ENCODE data around the gene NCMAP. TPM values are rescaled to one million over a fixed set of nuclear protein-coding genes. Genes with fewer than 3 reads are reported as not detected.
"Not testable (repeated sequence)": the region's sequence is repeated elsewhere in the genome, so short reads cannot be mapped to it uniquely, and the experiment has no call there.

The NCMAP gene
- total and polyA plus RNA-seq, 2 donors: 0.09 to 0.11 TPM

DNA sequence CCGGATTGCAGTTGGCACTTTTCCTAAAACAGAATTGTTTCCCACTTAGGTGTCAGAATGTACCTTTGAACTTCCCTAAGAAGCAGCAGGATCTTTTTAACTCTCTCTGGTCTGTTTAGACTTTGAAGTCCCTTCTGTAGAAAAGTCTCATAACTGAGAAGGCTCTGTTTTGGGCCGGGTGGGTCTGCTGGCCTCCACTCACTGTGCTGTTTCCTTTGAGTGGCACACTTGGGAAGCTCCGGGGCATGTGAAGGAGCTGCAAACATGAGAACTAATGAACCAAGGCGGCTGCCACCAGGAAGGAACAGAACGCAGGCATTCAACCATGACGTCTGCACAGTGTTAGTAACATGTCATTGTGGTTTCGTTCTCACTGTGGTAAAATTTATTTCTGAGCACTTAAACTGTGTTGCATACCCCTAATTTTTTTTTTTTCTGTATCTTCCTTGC is 19.5 kb upstream of the NCMAP start:
- peak in 6 of 9 donors; percentile 35 to 81 (median 52) for DNase-seq (ENCODE audit: low read depth in 6 of 9, low spot score in 9 of 9)
- no peaks in the 10 kb centered on the region for H3K9me3 ChIP-seq (ENCODE audit: control insufficient read depth in 2 of 2, insufficient read depth in 1 of 2, low read length in 1 of 2)

DNA sequence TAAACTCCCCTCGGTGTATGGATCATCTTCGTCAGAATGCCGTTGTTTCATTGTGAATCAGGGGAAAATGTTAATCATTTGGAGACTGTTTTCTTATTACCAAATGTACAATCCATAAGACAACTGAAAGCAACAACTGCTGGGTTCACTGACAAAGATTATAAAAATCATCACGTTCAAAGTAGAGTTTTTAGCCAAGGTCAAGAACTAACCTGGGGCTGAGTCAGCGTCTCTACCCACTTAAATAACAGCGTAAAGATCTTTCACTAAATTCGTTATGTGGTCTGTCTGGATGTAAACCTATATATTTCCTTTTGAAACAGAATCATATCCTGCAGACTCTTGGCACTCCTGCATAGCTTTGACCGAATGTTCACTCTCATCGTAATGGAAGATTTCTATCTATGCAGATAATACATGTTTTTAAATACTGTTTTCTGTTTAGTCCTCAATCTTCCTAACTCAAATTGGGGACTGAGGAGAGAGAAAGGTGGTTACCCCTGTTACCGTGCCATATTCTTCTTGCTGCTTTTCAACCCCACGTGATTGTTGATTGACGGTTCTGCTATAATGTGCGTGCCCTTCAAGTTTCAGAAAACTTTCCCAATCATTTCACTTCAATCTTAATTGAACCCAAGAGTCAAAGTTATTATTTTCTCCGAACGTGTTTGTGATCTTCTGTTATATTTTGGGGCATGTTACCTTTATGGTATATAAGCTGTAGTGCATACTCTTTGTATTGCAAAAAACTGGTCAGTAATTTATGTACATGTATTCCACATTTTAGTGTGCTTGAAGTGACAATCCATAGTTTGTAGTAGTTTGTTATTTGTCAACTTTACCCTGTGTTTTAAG is 15.6 kb upstream of the NCMAP start:
- Histone ChIP-seq H3K27me3 (ENCODE audit: control insufficient read depth in 2 of 2, insufficient read depth in 1 of 2, low read length in 1 of 2) (no peaks in the 10 kb centered on the region), H3K4me3 (ENCODE audit: low read length in 2 of 2) (no peak overlapping the region), H3K4me1 (ENCODE audit: control insufficient read depth in 2 of 2, insufficient read depth in 2 of 2, low read length in 2 of 2) (peaks cover 6 to 10% of the 10 kb centered on the region in 2 donors), H3K27ac (ENCODE audit: low read depth in 1 of 2, low read length in 1 of 2) (no peak overlapping the region), H3K36me3 (ENCODE audit: control insufficient read depth in 2 of 2, insufficient read depth in 2 of 2, low read length in 1 of 2) (no peaks in the 10 kb centered on the region), H3K9me3 (ENCODE audit: control insufficient read depth in 2 of 2, insufficient read depth in 1 of 2, low read length in 1 of 2) (no peaks in the 10 kb centered on the region)
- WGBS: 85% methylated on average over 15 of the region's 15 CpGs
- no peak for DNase-seq (ENCODE audit: low read depth in 6 of 9, low spot score in 9 of 9)

More for the DNA sequence above, 19.5 kb upstream of the NCMAP start:
- Histone ChIP-seq H3K36me3 (ENCODE audit: control insufficient read depth in 2 of 2, insufficient read depth in 2 of 2, low read length in 1 of 2) (no peaks in the 10 kb centered on the region), H3K27me3 (ENCODE audit: control insufficient read depth in 2 of 2, insufficient read depth in 1 of 2, low read length in 1 of 2) (no peaks in the 10 kb centered on the region), H3K4me3 (ENCODE audit: low read length in 2 of 2) (no peak overlapping the region), H3K27ac (ENCODE audit: low read depth in 1 of 2, low read length in 1 of 2) (peak overlapping the region; percentile 80 to 87), H3K4me1 (ENCODE audit: control insufficient read depth in 2 of 2, insufficient read depth in 2 of 2, low read length in 2 of 2) (peaks cover 6 to 13% of the 10 kb centered on the region in 2 donors)
- 12% methylated on average over 7 of the region's 7 CpGs for WGBS

DNA sequence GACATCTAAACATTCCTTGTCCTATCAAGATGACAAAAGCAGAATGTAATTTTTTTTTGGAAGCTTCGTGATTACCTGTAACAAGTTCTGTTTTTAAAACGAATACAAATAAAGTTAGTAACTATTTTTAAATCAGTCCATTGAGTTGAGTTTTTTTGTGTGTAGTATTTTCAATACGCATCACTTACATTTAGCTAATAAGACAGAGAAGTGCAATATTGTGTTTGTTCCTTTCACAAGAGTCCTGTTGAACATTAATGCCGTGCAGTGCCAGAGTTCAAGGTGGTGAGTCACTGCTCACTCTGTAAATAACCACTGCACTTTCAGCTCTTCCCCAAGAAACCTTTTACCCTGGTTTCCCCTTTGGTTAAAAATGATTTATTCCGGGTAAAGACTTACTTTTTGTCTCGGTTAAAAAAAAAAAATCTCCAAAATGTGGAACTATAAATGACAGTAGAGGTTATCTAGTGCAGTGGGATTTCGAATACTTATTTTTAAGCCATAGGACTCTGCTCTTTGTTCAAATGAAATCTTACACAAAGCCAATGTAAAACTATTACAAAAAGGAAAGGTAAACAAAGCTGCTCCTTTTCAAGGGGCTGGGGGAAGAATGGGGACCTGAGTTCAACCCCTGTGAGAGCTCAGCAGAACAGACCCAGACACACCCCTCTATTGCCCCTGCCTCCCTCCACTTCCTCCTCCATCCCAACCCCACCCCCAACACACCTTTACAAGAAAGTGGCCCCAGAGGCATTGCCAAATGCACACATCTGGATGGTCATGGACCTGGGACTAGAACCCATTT is 14.8 kb upstream of the NCMAP start:
- WGBS: 50% methylated on average over 7 of the region's 7 CpGs
- DNase-seq (ENCODE audit: low read depth in 6 of 9, low spot score in 9 of 9): no peak
- no peak overlapping the region for H3K4me3 ChIP-seq (ENCODE audit: low read length in 2 of 2)
- H3K4me1 ChIP-seq (ENCODE audit: control insufficient read depth in 2 of 2, insufficient read depth in 2 of 2, low read length in 2 of 2): peaks cover 4 to 6% of the 10 kb centered on the region in 2 donors
- no peaks in the 10 kb centered on the region for H3K27me3 ChIP-seq (ENCODE audit: control insufficient read depth in 2 of 2, insufficient read depth in 1 of 2, low read length in 1 of 2)
- H3K27ac ChIP-seq (ENCODE audit: low read depth in 1 of 2, low read length in 1 of 2): no peak overlapping the region
- no peaks in the 10 kb centered on the region for H3K9me3 ChIP-seq (ENCODE audit: control insufficient read depth in 2 of 2, insufficient read depth in 1 of 2, low read length in 1 of 2)
- no peaks in the 10 kb centered on the region for H3K36me3 ChIP-seq (ENCODE audit: control insufficient read depth in 2 of 2, insufficient read depth in 2 of 2, low read length in 1 of 2)

DNA sequence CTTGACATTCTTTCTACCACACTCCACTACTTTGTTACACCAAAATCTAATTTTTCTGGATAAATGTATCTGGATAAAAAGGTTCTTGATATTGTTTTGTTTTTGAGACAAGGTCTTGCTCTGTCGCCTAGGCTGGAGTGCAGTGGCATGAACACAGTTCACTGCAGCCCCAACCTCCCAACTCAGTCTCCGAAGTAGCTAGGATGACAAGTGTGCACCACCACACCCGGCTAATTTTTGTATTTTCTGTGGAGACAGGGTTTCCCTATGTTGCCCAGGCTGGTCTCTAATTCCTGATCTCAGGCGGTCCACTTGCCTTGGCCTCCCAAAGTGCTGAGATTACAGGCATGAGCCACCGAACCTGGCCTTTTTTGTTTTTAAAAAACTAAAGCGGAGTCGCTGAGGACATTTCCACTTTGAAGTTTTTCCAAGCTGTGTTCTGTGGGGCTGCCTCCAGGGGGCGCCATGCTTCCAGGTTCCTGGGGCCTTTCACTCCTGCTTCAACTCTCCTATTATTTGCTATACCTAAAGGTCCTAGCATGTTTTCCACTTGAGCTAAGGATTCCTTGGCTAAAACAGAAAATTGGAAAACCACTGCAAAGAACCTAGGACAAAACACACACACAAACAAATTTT is 14.1 kb upstream of the NCMAP start:
- H3K4me1 ChIP-seq (ENCODE audit: control insufficient read depth in 2 of 2, insufficient read depth in 2 of 2, low read length in 2 of 2): no peaks in the 10 kb centered on the region
- DNase-seq (ENCODE audit: low read depth in 6 of 9, low spot score in 9 of 9): peak in 1 of 9 donors; percentile 30
- no peaks in the 10 kb centered on the region for H3K27me3 ChIP-seq (ENCODE audit: control insufficient read depth in 2 of 2, insufficient read depth in 1 of 2, low read length in 1 of 2)
- no peaks in the 10 kb centered on the region for H3K36me3 ChIP-seq (ENCODE audit: control insufficient read depth in 2 of 2, insufficient read depth in 2 of 2, low read length in 1 of 2)
- WGBS: 78% methylated on average over 8 of the region's 8 CpGs
- H3K9me3 ChIP-seq (ENCODE audit: control insufficient read depth in 2 of 2, insufficient read depth in 1 of 2, low read length in 1 of 2): no peaks in the 10 kb centered on the region
- no peak overlapping the region for H3K27ac ChIP-seq (ENCODE audit: low read depth in 1 of 2, low read length in 1 of 2)
- no peak overlapping the region for H3K4me3 ChIP-seq (ENCODE audit: low read length in 2 of 2)

DNA sequence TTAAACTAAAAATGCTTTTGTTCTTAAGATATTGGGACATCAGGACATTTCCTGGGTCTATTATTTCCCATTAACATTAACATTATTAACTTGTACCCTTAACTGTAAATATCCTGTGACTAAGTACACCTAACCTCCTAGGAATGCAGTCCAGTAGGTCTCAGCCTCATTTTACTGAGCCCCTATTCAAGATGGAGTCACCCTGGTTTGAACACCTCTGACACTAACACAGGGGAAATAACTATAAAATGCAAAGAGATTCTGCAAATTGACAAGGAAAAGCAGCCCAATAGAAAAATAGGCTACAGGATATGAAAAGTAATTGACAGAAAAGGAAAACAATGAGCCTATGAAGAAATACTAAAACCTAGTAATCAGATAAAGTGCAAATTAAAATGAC is 11.6 kb upstream of the NCMAP start:
- H3K9me3 ChIP-seq (ENCODE audit: control insufficient read depth in 2 of 2, insufficient read depth in 1 of 2, low read length in 1 of 2): no peaks in the 10 kb centered on the region
- H3K27me3 ChIP-seq (ENCODE audit: control insufficient read depth in 2 of 2, insufficient read depth in 1 of 2, low read length in 1 of 2): no peaks in the 10 kb centered on the region
- H3K36me3 ChIP-seq (ENCODE audit: control insufficient read depth in 2 of 2, insufficient read depth in 2 of 2, low read length in 1 of 2): no peaks in the 10 kb centered on the region
- H3K4me1 ChIP-seq (ENCODE audit: control insufficient read depth in 2 of 2, insufficient read depth in 2 of 2, low read length in 2 of 2): no peaks in the 10 kb centered on the region
- H3K4me3 ChIP-seq (ENCODE audit: low read length in 2 of 2): no peak overlapping the region
- H3K27ac ChIP-seq (ENCODE audit: low read depth in 1 of 2, low read length in 1 of 2): no peak overlapping the region
- no peak for DNase-seq (ENCODE audit: low read depth in 6 of 9, low spot score in 9 of 9)

DNA sequence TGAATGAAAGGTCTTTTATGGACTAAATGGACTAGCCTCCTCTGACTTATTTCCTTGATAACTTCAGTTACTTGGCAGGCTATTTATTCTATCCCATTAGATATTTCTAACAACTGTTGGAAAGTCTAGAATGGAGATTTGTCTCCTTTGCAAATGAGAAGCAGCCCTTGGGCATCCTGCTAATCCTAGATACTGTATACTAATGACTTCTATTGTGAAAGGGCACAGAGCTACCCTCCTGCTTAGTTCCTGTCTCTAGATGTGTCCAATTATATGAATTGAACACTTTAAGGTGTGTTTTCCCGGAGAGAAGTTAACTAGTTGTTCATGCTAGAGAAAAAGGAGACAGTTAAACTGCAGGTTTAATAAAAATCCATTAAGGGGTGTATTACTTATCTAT is 10.2 kb upstream of the NCMAP start:
- WGBS: 84% methylated on average over 1 of the region's 1 CpG
- no peaks in the 10 kb centered on the region for H3K9me3 ChIP-seq (ENCODE audit: control insufficient read depth in 2 of 2, insufficient read depth in 1 of 2, low read length in 1 of 2)
- no peak overlapping the region for H3K27ac ChIP-seq (ENCODE audit: low read depth in 1 of 2, low read length in 1 of 2)
- H3K4me1 ChIP-seq (ENCODE audit: control insufficient read depth in 2 of 2, insufficient read depth in 2 of 2, low read length in 2 of 2): no peaks in the 10 kb centered on the region
- DNase-seq (ENCODE audit: low read depth in 6 of 9, low spot score in 9 of 9): no peak
- no peaks in the 10 kb centered on the region for H3K36me3 ChIP-seq (ENCODE audit: control insufficient read depth in 2 of 2, insufficient read depth in 2 of 2, low read length in 1 of 2)
- H3K27me3 ChIP-seq (ENCODE audit: control insufficient read depth in 2 of 2, insufficient read depth in 1 of 2, low read length in 1 of 2): no peaks in the 10 kb centered on the region
- no peak overlapping the region for H3K4me3 ChIP-seq (ENCODE audit: low read length in 2 of 2)

DNA sequence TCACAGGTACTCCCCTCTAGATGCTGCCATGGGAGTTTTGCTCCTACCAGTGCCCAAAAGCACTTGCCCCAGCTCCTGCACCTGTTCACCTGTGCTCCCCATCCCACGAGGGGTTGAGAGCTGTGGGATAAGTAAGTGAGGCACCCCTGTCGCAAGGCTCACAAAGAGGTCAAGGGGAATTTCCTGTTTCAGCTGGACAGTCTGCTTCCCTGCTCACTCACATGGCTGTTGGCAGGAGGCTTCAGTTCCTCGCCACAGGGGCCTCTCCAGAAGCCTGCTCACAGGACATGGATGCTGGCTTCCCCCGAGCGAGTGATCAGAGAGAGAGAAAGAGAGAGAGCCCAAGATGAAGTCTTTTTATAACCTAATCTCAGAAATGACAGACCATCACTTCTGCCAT is 8.7 kb upstream of the NCMAP start:
- Histone ChIP-seq H3K4me3 (ENCODE audit: low read length in 2 of 2) (no peak overlapping the region), H3K4me1 (ENCODE audit: control insufficient read depth in 2 of 2, insufficient read depth in 2 of 2, low read length in 2 of 2) (no peaks in the 10 kb centered on the region), H3K27me3 (ENCODE audit: control insufficient read depth in 2 of 2, insufficient read depth in 1 of 2, low read length in 1 of 2) (no peaks in the 10 kb centered on the region), H3K27ac (ENCODE audit: low read depth in 1 of 2, low read length in 1 of 2) (no peak overlapping the region), H3K36me3 (ENCODE audit: control insufficient read depth in 2 of 2, insufficient read depth in 2 of 2, low read length in 1 of 2) (no peaks in the 10 kb centered on the region), H3K9me3 (ENCODE audit: control insufficient read depth in 2 of 2, insufficient read depth in 1 of 2, low read length in 1 of 2) (no peaks in the 10 kb centered on the region)
- 92% methylated on average over 5 of the region's 5 CpGs for WGBS
- DNase-seq (ENCODE audit: low read depth in 6 of 9, low spot score in 9 of 9): no peak

DNA sequence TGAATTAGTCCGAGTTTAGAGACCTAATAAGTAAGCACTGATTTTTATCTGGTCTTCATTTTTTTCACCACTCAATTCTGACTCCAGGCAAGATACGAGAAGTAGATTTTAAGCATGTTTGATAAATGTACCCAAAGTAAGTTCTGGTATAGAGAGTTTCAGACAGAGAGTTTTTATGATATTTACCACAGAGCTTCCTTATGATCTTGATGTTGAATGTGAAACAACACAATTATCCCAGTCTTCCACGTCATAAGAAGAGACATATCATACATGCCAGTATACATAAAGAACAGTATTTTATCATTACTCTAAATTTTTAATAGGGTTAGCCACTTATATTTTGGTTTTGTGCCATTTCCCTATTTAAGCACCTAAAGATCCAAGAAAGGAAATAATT is 7.8 kb upstream of the NCMAP start:
- 94% methylated on average over 3 of the region's 3 CpGs for WGBS
- H3K9me3 ChIP-seq (ENCODE audit: control insufficient read depth in 2 of 2, insufficient read depth in 1 of 2, low read length in 1 of 2): no peaks in the 10 kb centered on the region
- no peaks in the 10 kb centered on the region for H3K36me3 ChIP-seq (ENCODE audit: control insufficient read depth in 2 of 2, insufficient read depth in 2 of 2, low read length in 1 of 2)
- H3K4me1 ChIP-seq (ENCODE audit: control insufficient read depth in 2 of 2, insufficient read depth in 2 of 2, low read length in 2 of 2): no peaks in the 10 kb centered on the region
- H3K27ac ChIP-seq (ENCODE audit: low read depth in 1 of 2, low read length in 1 of 2): no peak overlapping the region
- H3K4me3 ChIP-seq (ENCODE audit: low read length in 2 of 2): no peak overlapping the region
- DNase-seq (ENCODE audit: low read depth in 6 of 9, low spot score in 9 of 9): no peak
- no peaks in the 10 kb centered on the region for H3K27me3 ChIP-seq (ENCODE audit: control insufficient read depth in 2 of 2, insufficient read depth in 1 of 2, low read length in 1 of 2)

DNA sequence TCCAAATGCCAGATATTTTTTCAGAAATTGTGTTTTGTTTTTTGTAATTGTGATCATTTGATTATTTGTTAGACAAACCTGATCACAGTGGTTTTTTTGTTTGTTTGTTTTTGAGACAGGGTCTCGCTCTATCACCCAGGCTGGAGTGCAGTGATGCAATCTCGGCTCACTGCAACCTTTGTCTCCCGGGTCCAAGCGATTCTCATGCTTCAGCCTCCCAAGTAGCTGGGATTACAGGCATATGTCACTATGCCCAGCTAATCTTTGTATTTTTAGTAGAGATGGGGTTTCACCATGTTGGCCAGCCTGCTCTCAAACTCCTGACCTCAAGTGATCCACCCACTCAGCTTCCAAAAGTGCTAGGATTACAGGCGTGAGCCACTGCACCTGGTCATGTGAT is 6.7 kb upstream of the NCMAP start:
- H3K9me3 ChIP-seq (ENCODE audit: control insufficient read depth in 2 of 2, insufficient read depth in 1 of 2, low read length in 1 of 2); DNase-seq (ENCODE audit: low read depth in 6 of 9, low spot score in 9 of 9); H3K36me3 ChIP-seq (ENCODE audit: control insufficient read depth in 2 of 2, insufficient read depth in 2 of 2, low read length in 1 of 2); H3K4me3 ChIP-seq (ENCODE audit: low read length in 2 of 2); H3K27me3 ChIP-seq (ENCODE audit: control insufficient read depth in 2 of 2, insufficient read depth in 1 of 2, low read length in 1 of 2); H3K27ac ChIP-seq (ENCODE audit: low read depth in 1 of 2, low read length in 1 of 2); H3K4me1 ChIP-seq (ENCODE audit: control insufficient read depth in 2 of 2, insufficient read depth in 2 of 2, low read length in 2 of 2): not testable (repeated sequence)
- 82% methylated on average over 5 of the region's 5 CpGs for WGBS
